Trophoblast cell (in vitro differentiated cells and primary cell): ENCODE data around the gene SMIM28.

Experiments used
- DNase-seq, 2 donors: peaks; one replicate each; pipeline ENCODE4 v3.0.0-alpha.2; 2016
- H2AFZ ChIP-seq: 2 replicates; pipeline ENCODE4 v1.6.1; 2013; ENCODE audit warnings: low read length, moderate library complexity, mild to moderate bottlenecking; ENCODE audit not compliant: insufficient read depth, poor library complexity
- H2AK5ac ChIP-seq: 2 replicates; pipeline ENCODE4 v1.6.1; 2013; ENCODE audit warnings: mild to moderate bottlenecking, low read length
- H2BK120ac ChIP-seq: 2 replicates; pipeline ENCODE4 v1.6.1; 2013; ENCODE audit warnings: low read length, mild to moderate bottlenecking, moderate library complexity; ENCODE audit not compliant: insufficient read depth, poor library complexity
- H2BK12ac ChIP-seq: 2 replicates; pipeline ENCODE4 v1.6.1; 2013; ENCODE audit warnings: mild to moderate bottlenecking, low read length, moderate library complexity
- H2BK5ac ChIP-seq: 2 replicates; pipeline ENCODE4 v1.6.1; 2013; ENCODE audit warnings: low read length, low read depth, moderate library complexity, mild to moderate bottlenecking; ENCODE audit not compliant: poor library complexity
- H3K14ac ChIP-seq: 2 replicates; pipeline ENCODE4 v1.6.1; 2013; ENCODE audit warnings: mild to moderate bottlenecking, low read length
- H3K18ac ChIP-seq: 2 replicates; pipeline ENCODE4 v1.6.1; 2013; ENCODE audit warnings: mild to moderate bottlenecking, low read length
- H3K23ac ChIP-seq: 2 replicates; pipeline ENCODE4 v1.6.1; 2013; ENCODE audit warnings: low read length
- H3K27ac ChIP-seq: 2 replicates; pipeline ENCODE4 v1.5.1; 2013; ENCODE audit warnings: low read depth, mild to moderate bottlenecking, inconsistent platforms, low read length, moderate library complexity
- H3K27me3 ChIP-seq: 2 replicates; pipeline ENCODE4 v1.6.1; 2013; ENCODE audit warnings: inconsistent platforms, mild to moderate bottlenecking, low read length, moderate library complexity; ENCODE audit not compliant: insufficient read depth
- H3K36me3 ChIP-seq, 2 experiments: 1 replicate in 1 of 2; 2 replicates in 1 of 2; pipeline ENCODE4 v1.6.1; 2013; ENCODE audit warnings: low read length in 2 of 2, mild to moderate bottlenecking in 2 of 2, moderate library complexity in 1 of 2; ENCODE audit not compliant: insufficient read depth in 2 of 2, control insufficient read depth in 1 of 2
- H3K4ac ChIP-seq: 2 replicates; pipeline ENCODE4 v1.6.1; 2013; ENCODE audit warnings: low read depth, mild to moderate bottlenecking, low read length, moderate library complexity
- H3K4me1 ChIP-seq, 2 experiments: 1 replicate in 1 of 2; 2 replicates in 1 of 2; pipeline ENCODE4 v1.6.1; 2013; ENCODE audit warnings: low read length in 2 of 2, mild to moderate bottlenecking in 2 of 2, moderate library complexity in 1 of 2; ENCODE audit not compliant: insufficient read depth in 2 of 2, control insufficient read depth in 1 of 2
- H3K4me2 ChIP-seq: 2 replicates; pipeline ENCODE4 v1.6.1; 2013; ENCODE audit warnings: inconsistent platforms, mild to moderate bottlenecking, low read length, moderate library complexity
- H3K4me3 ChIP-seq: 2 replicates; pipeline ENCODE4 v1.5.1; 2013; ENCODE audit warnings: mild to moderate bottlenecking, low read depth, low read length, inconsistent platforms
- H3K79me1 ChIP-seq: one replicate; pipeline ENCODE4 v1.6.1; 2013; ENCODE audit warnings: low read length
- H3K79me2 ChIP-seq: 2 replicates; pipeline ENCODE4 v1.6.1; 2013; ENCODE audit warnings: low read length, mild to moderate bottlenecking; ENCODE audit not compliant: control insufficient read depth, insufficient read depth, poor library complexity
- H3K9ac ChIP-seq: 2 replicates; pipeline ENCODE4 v1.6.1; 2013; ENCODE audit warnings: mild to moderate bottlenecking, low read length
- H3K9me3 ChIP-seq: 2 replicates; pipeline ENCODE4 v1.6.1; 2013; ENCODE audit warnings: low read depth, mild to moderate bottlenecking, control low read depth, inconsistent platforms, low read length; ENCODE audit not compliant: insufficient read depth
- H4K12ac ChIP-seq: 2 replicates; pipeline ENCODE4 v1.6.1; 2013; ENCODE audit warnings: low read depth, mild to moderate bottlenecking, low read length, moderate library complexity
- H4K8ac ChIP-seq: 2 replicates; pipeline ENCODE4 v1.6.1; 2013; ENCODE audit warnings: low read depth, mild to moderate bottlenecking, low read length, moderate library complexity
- H4K91ac ChIP-seq: one replicate; pipeline ENCODE4 v1.6.1; 2013; ENCODE audit warnings: low read depth, mild to moderate bottlenecking, low read length, moderate library complexity
- WGBS: extraction: QIAGEN DNeasy Blood & Tissue Kit; methylation state at CpG from one replicate; pipeline ENCODE4 v1.1.7; 2013; ENCODE audit warnings: missing lambda C conversion rate; ENCODE audit not compliant: insufficient read length, insufficient coverage; ENCODE audit errors: extremely low coverage; 5-methylcytosine and 5-hydroxymethylcytosine counted together

SMIM28 gene

GRCh38 chr6:138386897-138387296, 9.2 kb downstream of the SMIM28 start:
- Histone ChIP-seq H2AK5ac (no peak overlapping the region), H2AFZ (no peak overlapping the region), H3K79me1 (no peaks in the 10 kb centered on the region), H2BK120ac (no peak overlapping the region), H3K27me3 (no peaks in the 10 kb centered on the region), H3K79me2 (no peaks in the 10 kb centered on the region), H3K9ac (no peak overlapping the region), H4K91ac (no peak overlapping the region), H3K4me3 (no peak overlapping the region), H4K12ac (no peak overlapping the region), H3K9me3 (no peaks in the 10 kb centered on the region), H3K18ac (no peak overlapping the region), H3K4ac (no peak overlapping the region), H3K36me3 (no peaks in the 10 kb centered on the region), H3K23ac (no peak overlapping the region), H3K27ac (no peak overlapping the region), H2BK5ac (no peak overlapping the region), H3K14ac (no peak overlapping the region), H4K8ac (no peak overlapping the region), H3K4me2 (no peak overlapping the region), H2BK12ac (no peak overlapping the region), H3K4me1 (peaks cover 0 to 4% of the 10 kb centered on the region in 2 experiments)
- DNase-seq: peak; percentile 67 to 81
- WGBS: no CpG with 5 or more reads among the region's 3 CpGs

- no CpG with 5 or more reads among the region's 8 CpGs for WGBS
- Histone ChIP-seq H3K27me3 (no peaks in the 10 kb centered on the region), H4K12ac (no peak overlapping the region)
These were observed 10.1 kb downstream of the SMIM28 start for GRCh38 chr6:138387577-138388368.

GRCh38 chr6:138389551-138389950, 11.8 kb downstream of the SMIM28 start:
- Histone ChIP-seq H3K23ac (no peak overlapping the region), H3K4ac (no peak overlapping the region), H3K4me2 (no peak overlapping the region), H3K36me3 (no peaks in the 10 kb centered on the region), H2AK5ac (no peak overlapping the region), H2BK5ac (no peak overlapping the region), H3K27ac (no peak overlapping the region), H3K27me3 (no peaks in the 10 kb centered on the region), H2BK120ac (no peak overlapping the region), H3K4me1 (no peaks in the 10 kb centered on the region), H4K12ac (no peak overlapping the region), H4K8ac (no peak overlapping the region), H3K4me3 (no peak overlapping the region), H3K79me2 (no peaks in the 10 kb centered on the region), H3K9ac (no peak overlapping the region), H3K79me1 (no peaks in the 10 kb centered on the region), H2BK12ac (no peak overlapping the region), H3K9me3 (no peaks in the 10 kb centered on the region), H4K91ac (no peak overlapping the region), H3K14ac (no peak overlapping the region), H3K18ac (no peak overlapping the region), H2AFZ (no peak overlapping the region)
- DNase-seq: peak; percentile 58 to 85
- WGBS: no CpG with 5 or more reads among the region's 5 CpGs

More at GRCh38 chr6:138387577-138388368, 10.1 kb downstream of the SMIM28 start:
- no peak overlapping the region for H3K18ac ChIP-seq
- no peak overlapping the region for H4K8ac ChIP-seq
- H2AK5ac ChIP-seq: no peak overlapping the region
- H3K9ac ChIP-seq: no peak overlapping the region
- no peak overlapping the region for H3K23ac ChIP-seq
- peak; percentile 43 to 76 for DNase-seq
- H3K14ac ChIP-seq: no peak overlapping the region
- H2BK12ac ChIP-seq: no peak overlapping the region
- H2AFZ ChIP-seq: no peak overlapping the region
- H4K91ac ChIP-seq: no peak overlapping the region
- no peaks in the 10 kb centered on the region for H3K9me3 ChIP-seq
- no peak overlapping the region for H3K4me2 ChIP-seq
- no peaks in the 10 kb centered on the region for H3K79me2 ChIP-seq
- no peak overlapping the region for H3K4ac ChIP-seq
- H3K27ac ChIP-seq: no peak overlapping the region
- H3K79me1 ChIP-seq: no peaks in the 10 kb centered on the region
- H3K4me1 ChIP-seq: no peaks in the 10 kb centered on the region
- H3K4me3 ChIP-seq: no peak overlapping the region
- no peak overlapping the region for H2BK120ac ChIP-seq
- H3K36me3 ChIP-seq: no peaks in the 10 kb centered on the region
- no peak overlapping the region for H2BK5ac ChIP-seq

- no peak overlapping the region for H3K27ac ChIP-seq
These were observed 16.4 kb downstream of the SMIM28 start for GRCh38 chr6:138393871-138394783.

More at GRCh38 chr6:138393871-138394783, 16.4 kb downstream of the SMIM28 start:
- no peak overlapping the region for H3K4me2 ChIP-seq
- H3K18ac ChIP-seq: no peak overlapping the region
- H3K4ac ChIP-seq: no peak overlapping the region
- no peak overlapping the region for H2BK5ac ChIP-seq
- no CpG with 5 or more reads among the region's 5 CpGs for WGBS
- no peaks in the 10 kb centered on the region for H3K9me3 ChIP-seq
- H3K27me3 ChIP-seq: no peaks in the 10 kb centered on the region
- no peak overlapping the region for H2AK5ac ChIP-seq
- no peak for DNase-seq
- no peak overlapping the region for H2AFZ ChIP-seq
- no peak overlapping the region for H4K12ac ChIP-seq
- H3K9ac ChIP-seq: no peak overlapping the region
- H4K8ac ChIP-seq: no peak overlapping the region
- no peaks in the 10 kb centered on the region for H3K79me2 ChIP-seq
- no peak overlapping the region for H4K91ac ChIP-seq
- H2BK12ac ChIP-seq: no peak overlapping the region
- no peaks in the 10 kb centered on the region for H3K4me1 ChIP-seq
- H3K79me1 ChIP-seq: no peaks in the 10 kb centered on the region
- no peak overlapping the region for H3K23ac ChIP-seq
- H3K4me3 ChIP-seq: no peak overlapping the region
- H3K36me3 ChIP-seq: no peaks in the 10 kb centered on the region
- H2BK120ac ChIP-seq: no peak overlapping the region
- H3K14ac ChIP-seq: no peak overlapping the region
